Activated CD4-positive, alpha-beta T cell treated with anti-CD3 and anti-CD28 coated beads for 1 hour (primary cell): ENCODE results near the gene ARMCX2.
"Not testable (repeated sequence)": the region's sequence is repeated elsewhere in the genome, so short reads cannot be mapped to it uniquely, and the experiment has no call there.

Experiments
- DNase-seq: peaks from one replicate; pipeline ENCODE4 v3.0.0-alpha.2; 2020

The ARMCX2 gene

GRCh38 chrX:101659601-101660063, at the start of gene ARMCX2:
ARMCX2 (minus strand) TSS chrX:101659850; CDS start chrX:101657588, 2,262 bp downstream.
- DNase-seq = no peak

- no peak for DNase-seq
Observed at GRCh38 chrX:101709384-101709783, 49.7 kb upstream of the ARMCX2 start.

GRCh38 chrX:101708163-101708562, 48.5 kb upstream of the ARMCX2 start:
- no peak for DNase-seq

DNA sequence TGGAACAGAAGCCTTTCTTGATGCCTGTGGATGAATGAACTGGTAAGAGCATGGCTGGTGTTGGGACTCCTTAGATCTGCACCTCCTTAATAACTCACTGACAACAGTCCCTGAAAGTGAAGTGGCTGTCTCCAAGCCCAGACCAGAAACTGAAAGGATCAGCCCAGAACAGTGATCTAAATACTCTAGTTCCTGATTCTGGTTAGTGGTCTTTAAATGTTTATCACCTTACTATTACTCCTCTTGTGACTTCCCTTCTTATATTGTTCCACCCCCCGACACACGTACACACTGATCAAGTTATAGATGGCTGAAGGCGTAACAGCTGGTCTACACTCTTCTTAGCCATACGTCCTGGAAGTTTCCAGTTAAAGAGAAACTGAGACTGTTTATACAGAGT, 33.8 kb upstream of the ARMCX2 start:
- no peak for DNase-seq

GRCh38 chrX:101691835-101692234, 32.2 kb upstream of the ARMCX2 start:
- no peak for DNase-seq

DNA sequence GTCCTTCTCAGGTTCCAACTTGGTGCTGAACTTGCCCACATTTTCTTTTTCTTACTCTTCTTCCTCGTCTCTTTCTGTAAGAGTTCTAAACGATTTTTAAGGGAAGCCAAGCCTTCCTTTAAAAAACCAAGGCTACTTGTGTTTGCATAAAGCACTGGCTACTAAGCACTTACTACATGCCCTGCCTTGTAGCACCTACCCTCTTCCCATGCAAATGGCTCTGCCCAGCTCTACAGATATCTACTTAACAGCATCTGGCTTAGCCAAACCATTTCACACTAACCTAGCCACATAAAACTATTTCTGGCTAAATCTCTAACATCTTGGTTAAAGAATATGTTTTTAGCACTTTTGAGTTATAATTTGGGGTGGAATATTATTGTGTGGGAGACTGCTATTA, 26.9 kb upstream of the ARMCX2 start:
- no peak for DNase-seq

- DNase-seq = no peak
Observed at GRCh38 chrX:101685923-101686322, 26.3 kb upstream of the ARMCX2 start.

- DNase-seq = no peak
Observed at GRCh38 chrX:101682723-101683122, 23.1 kb upstream of the ARMCX2 start.

- no peak for DNase-seq
Observed at GRCh38 chrX:101677028-101677427, 17.4 kb upstream of the ARMCX2 start.

GRCh38 chrX:101676571-101676970, 16.9 kb upstream of the ARMCX2 start:
- no peak for DNase-seq

GRCh38 chrX:101668143-101668542, 8.5 kb upstream of the ARMCX2 start:
- DNase-seq = no peak

GRCh38 chrX:101658661-101659491, 774 bp downstream of the ARMCX2 start:
- peak; percentile 30 for DNase-seq

GRCh38 chrX:101657495-101657894, 2.2 kb downstream of the ARMCX2 start:
- no peak for DNase-seq

DNA sequence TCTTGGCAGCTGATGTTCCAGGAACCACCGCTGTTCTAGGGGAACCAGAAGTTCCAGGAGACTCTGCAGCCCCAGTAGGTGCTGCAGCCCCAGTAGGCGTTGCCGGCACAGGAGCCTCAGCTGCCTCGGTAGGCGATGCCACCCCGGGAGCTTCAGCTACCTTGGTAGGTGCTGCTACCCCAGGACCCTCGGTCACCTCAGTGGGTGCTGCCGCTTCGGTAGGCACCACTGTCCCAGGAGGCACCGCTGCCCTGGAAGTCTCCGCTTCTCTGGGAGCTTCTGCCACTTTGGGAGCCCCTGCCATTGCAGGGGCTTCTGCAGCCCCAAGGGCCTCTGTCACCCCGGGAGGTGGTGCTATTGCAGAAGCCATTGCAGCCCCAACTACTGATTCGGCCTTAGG, 2.8 kb downstream of the ARMCX2 start:
- DNase-seq = no peak

GRCh38 chrX:101655534-101655933, 4.1 kb downstream of the ARMCX2 start:
- DNase-seq = no peak

DNA sequence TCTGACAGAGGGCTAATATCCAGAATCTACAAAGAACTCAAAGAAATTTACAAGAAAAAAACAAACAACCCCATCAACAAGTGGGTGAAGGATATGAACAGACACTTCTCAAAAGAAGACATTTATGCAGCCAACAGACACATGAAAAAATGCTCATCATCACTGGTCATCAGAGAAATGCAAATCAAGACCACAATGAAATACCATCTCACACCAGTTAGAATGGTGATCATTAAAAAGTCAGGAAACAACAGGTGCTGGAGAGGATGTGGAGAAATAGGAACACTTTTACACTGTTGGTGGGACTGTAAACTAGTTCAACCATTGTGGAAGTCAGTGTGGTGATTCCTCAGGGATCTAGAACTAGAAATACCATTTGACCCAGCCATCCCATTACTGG, 11.9 kb downstream of the ARMCX2 start:
- not testable (repeated sequence) for DNase-seq

GRCh38 chrX:101642093-101642492, 17.6 kb downstream of the ARMCX2 start:
- DNase-seq = no peak

DNA sequence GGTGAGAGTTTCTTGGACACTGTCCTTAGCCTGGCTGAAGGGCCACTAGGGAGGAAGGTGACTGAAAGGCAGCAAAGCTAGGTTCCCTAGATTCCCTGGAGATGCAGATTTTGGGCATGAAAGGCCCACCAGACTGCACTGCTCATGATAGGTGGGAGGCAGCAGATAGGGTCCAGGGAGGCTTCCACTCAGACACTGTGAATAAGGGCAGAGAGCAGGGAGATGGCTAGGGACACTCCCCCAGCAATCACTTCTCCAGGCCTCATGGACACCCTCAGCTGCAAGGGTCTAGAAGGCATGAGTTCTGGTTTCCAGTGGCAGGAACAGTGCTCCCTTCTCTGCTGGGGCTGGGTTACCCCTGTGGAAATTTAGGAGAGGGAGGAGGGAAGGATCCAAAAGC, 20.1 kb downstream of the ARMCX2 start:
- no peak for DNase-seq

- DNase-seq = no peak
Observed at GRCh38 chrX:101619364-101619763, 40.3 kb downstream of the ARMCX2 start.

GRCh38 chrX:101617211-101618191, 42.1 kb downstream of the ARMCX2 start, which contains the start of gene ARMCX6:
ARMCX6 (minus strand) TSS chrX:101618000; CDS start chrX:101616620, 1,380 bp downstream.
- peak; percentile 60 for DNase-seq

DNA sequence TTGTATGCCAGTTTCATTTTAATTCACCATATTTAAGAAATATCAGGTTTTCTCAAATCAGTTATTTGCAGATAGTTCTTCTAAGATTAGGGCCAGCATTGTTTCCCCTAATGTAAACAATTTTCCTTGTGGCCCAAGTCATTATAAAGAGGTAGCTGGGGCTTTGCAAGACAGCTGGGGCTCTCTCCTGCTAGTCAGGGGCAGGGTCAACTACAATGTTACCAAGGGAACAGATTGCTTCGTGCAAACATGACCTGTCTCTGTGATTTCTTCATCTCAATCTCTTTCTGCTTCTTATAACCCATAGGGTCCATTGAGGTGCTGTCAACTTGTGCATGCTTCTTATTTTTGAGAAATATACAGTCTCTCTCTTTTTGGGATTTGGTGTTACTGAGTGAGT, 53.9 kb downstream of the ARMCX2 start:
- DNase-seq = no peak
